Mesenteric fat pad (tissue), 1 donor: ENCODE measurements around the gene PTGES. TPM values are rescaled to one million over a fixed set of nuclear protein-coding genes. Genes with fewer than 3 reads are reported as not detected.

Source experiments
- DNase-seq: peaks from one replicate; pipeline ENCODE4 v3.0.0-alpha.2; 2020; ENCODE audit warnings: low spot score
- total RNA-seq: library from RNA; stranded (reverse); fragmentation: NEBNext Ultra II Directional; extraction: Animal tissue kit (Norgen Biotek cat#: 25700); gene quantifications from one replicate; pipeline ENCODE4 v1.2.1, GENCODE V29; 2021
- donor health status: DM: yes; HTN: yes; CAD: no.

PTGES gene
- total RNA-seq, 1 donor from 2014 or later = 14.1 TPM

DNA sequence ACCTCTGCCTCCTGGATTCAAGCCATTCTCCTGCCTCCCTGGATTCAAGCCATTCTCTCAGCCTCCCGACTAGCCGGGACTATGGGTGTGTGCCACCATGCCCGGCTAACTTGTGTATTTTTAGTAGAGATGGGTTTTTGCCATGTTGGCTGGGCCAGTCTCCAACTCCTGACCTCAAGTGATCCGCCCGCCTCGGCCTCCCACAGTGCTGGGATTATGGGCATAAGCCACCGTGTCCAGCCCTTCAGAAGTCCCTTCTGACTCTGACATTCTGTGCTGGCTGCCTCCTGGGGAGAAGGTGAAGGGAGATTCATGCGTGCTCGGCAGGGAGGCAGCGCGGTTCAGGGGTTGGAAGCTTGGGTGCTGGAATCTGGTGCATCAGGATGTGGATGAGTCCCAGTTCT is 58.6 kb downstream of the PTGES start:
- no peak for DNase-seq

DNA sequence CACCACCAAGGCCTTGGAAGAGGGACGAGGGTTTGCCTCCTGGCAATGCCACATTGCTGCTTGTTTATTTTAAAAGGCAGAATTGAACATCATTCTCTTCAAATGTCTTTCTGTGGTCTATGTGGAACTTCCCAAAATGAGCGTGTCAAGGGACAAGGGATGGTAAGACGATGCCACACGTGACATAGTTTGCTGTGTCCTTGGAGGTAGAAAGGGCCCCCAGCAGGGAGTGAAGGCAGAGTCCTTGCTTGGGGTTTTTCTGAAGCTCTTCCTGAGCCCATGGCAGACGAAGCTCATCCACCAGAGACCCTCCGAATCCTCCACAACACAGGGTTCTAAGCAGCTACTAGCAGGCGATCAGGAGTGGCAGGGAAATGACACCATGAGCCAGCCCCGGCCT is 59.1 kb downstream of the PTGES start:
- no peak for DNase-seq

DNA sequence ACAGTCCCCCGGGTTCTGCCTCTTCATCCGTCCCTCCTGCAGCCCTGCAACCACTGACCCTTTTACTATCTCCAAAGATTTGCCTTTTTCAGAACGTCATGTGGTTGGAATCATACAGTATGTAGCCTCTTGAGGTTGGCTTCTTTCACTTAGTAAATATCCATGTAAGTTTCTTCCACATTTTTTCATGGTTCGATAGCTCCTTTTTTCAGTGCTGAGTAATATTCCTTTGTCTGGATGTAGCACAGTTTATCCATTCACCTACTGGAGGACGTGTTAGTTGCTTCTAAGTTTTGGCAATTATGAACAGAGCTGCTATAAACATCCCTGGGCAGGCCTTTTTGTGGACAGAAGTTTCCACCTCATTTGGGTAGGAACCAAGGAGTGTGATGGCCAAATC is 60.3 kb downstream of the PTGES start:
- DNase-seq = no peak

Other genes with a start within 250 kb of the PTGES start
- not detected for gene C9orf50, start 131.9 kb downstream of the PTGES start, total RNA-seq
- 24.6 TPM for gene NTMT1, start 126.9 kb downstream of the PTGES start, total RNA-seq
- gene ASB6, start 110.9 kb downstream of the PTGES start, total RNA-seq = 14.6 TPM
- 8.5 TPM for gene PRRX2, start 87.4 kb downstream of the PTGES start, total RNA-seq
- 16.7 TPM for gene TOR1B, start 50.1 kb upstream of the PTGES start, total RNA-seq
- 33.9 TPM for gene TOR1A, start 71.1 kb upstream of the PTGES start, total RNA-seq
- gene C9orf78, start 82.2 kb upstream of the PTGES start, total RNA-seq = 30.1 TPM
- 16.8 TPM for gene USP20, start 82.4 kb upstream of the PTGES start, total RNA-seq